Uterus (tissue), 4 donors: Measurements from ENCODE around the gene SUGP1. TPM values are rescaled to one million over a fixed set of nuclear protein-coding genes. Genes with fewer than 3 reads are reported as not detected.
A peak's percentile ranks its signal among the peaks of the same experiment; 100 is the strongest.

ENCODE experiments used
- DNase-seq, 2 donors: peaks; one replicate each; pipeline ENCODE4 v3.0.0-alpha.2; 2019 to 2020
- H3K27ac ChIP-seq, 2 donors: fragments of 200-600 bp; sonication (generic); 1 replicate in 1 of 2; 2 replicates in 1 of 2; pipeline ENCODE4 v1.5.1; 2016 to 2018
- H3K27me3 ChIP-seq, 2 donors: fragments of 200-600 bp; sonication (generic); one replicate each; pipeline ENCODE4 v1.5.1; 2018 to 2019; ENCODE audit warnings: control low read depth in 1 of 2
- H3K36me3 ChIP-seq, 2 donors: fragments of 200-600 bp; sonication (generic); one replicate each; pipeline ENCODE4 v1.5.1; 2019; ENCODE audit warnings: control low read depth in 1 of 2
- H3K4me1 ChIP-seq, 2 donors: fragments of 200-600 bp; sonication (generic); one replicate each; pipeline ENCODE4 v1.5.1; 2018 to 2019; ENCODE audit warnings: control low read depth in 1 of 2
- H3K4me3 ChIP-seq, 2 donors: fragments of 200-600 bp; sonication (generic); 1 replicate in 1 of 2; 2 replicates in 1 of 2; pipeline ENCODE4 v1.5.1; 2018 to 2019; ENCODE audit warnings: mild to moderate bottlenecking in 1 of 2
- H3K9me3 ChIP-seq, 2 donors: fragments of 200-600 bp; sonication (generic); one replicate each; pipeline ENCODE4 v1.5.1; 2019; ENCODE audit warnings: control low read depth in 1 of 2
- POLR2A ChIP-seq, 2 donors: fragments of 450-650 bp; IDR thresholded peaks; one replicate each; pipeline ENCODE4 v1.6.1; 2016; ENCODE audit warnings: antibody characterized with exemption in 2 of 2, mild to moderate bottlenecking in 1 of 2, moderate library complexity in 1 of 2
- intact Hi-C: fragments of 100-400 bp; cut with DNase I; formaldehyde crosslinking; loops from one replicate; pipeline ENCODE4 v1.15.1; 2023; ENCODE audit warnings: low total_unique reads
- total RNA-seq, 4 donors: library from RNA; depleted of rRNA in 3 of 4; stranded (reverse); fragments of >200 nt in 3 of 4; gene quantifications; one replicate each; pipeline versions ENCODE4 v1.1.0 to v1.2.4, GENCODE V29; 2014 to 2023
- TF ChIP-seq, protein P1 (sequence below), 4 experiments: fragments of 200-600 bp in 2 of 4; fragments of 450-650 bp in 2 of 4; sonication (generic) in 2 of 4; IDR thresholded peaks; one replicate each; pipeline ENCODE4 v1.5.1; 2016 to 2019; ENCODE audit warnings: antibody characterized with exemption in 4 of 4, mild to moderate bottlenecking in 2 of 4, moderate library complexity in 1 of 4
- donor health status: DM: yes; HTN: yes; CAD: no.

Gene SUGP1
- total RNA-seq, 4 donors from 2014 or later: 9.5 to 43.6 (median 14.0) TPM

DNA sequence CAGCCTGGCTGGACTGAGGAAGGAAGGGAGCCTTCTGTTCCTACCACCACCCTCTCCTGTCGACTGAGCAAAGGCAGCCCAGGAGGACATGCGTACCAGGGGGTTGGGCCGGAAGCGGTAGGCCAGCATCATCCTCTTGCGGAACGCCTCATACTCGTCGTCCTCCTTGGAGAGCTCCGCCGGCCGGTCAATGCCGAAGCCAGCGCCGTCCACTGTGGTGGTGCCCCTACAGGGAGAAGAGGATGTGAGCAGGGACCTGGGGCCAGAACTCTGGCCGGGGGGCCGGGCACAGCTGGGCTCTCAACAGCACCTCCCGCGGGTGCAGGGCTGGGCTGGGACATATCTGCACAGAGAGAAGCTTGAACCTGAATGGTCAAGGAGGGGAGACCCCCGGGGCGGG is 43.5 kb downstream of the SUGP1 start:
- H3K4me3 ChIP-seq: no peak overlapping the region
- peak overlapping the region in 1 of 2 donors; percentile 36 for H3K27ac ChIP-seq
- H3K9me3 ChIP-seq: no peaks in the 10 kb centered on the region
- no peak for DNase-seq
- H3K27me3 ChIP-seq: no peaks in the 10 kb centered on the region
- TF ChIP-seq, protein P1, sequence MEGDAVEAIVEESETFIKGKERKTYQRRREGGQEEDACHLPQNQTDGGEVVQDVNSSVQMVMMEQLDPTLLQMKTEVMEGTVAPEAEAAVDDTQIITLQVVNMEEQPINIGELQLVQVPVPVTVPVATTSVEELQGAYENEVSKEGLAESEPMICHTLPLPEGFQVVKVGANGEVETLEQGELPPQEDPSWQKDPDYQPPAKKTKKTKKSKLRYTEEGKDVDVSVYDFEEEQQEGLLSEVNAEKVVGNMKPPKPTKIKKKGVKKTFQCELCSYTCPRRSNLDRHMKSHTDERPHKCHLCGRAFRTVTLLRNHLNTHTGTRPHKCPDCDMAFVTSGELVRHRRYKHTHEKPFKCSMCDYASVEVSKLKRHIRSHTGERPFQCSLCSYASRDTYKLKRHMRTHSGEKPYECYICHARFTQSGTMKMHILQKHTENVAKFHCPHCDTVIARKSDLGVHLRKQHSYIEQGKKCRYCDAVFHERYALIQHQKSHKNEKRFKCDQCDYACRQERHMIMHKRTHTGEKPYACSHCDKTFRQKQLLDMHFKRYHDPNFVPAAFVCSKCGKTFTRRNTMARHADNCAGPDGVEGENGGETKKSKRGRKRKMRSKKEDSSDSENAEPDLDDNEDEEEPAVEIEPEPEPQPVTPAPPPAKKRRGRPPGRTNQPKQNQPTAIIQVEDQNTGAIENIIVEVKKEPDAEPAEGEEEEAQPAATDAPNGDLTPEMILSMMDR (IDR thresholded peaks at IDR 0.05): no peak
- TF ChIP-seq POLR2A (IDR thresholded peaks at IDR 0.05): no peak
- no peaks in the 10 kb centered on the region for H3K36me3 ChIP-seq
- H3K4me1 ChIP-seq: peaks cover 0 to 9% of the 10 kb centered on the region in 2 donors
- intact Hi-C loops: no loop called here

DNA sequence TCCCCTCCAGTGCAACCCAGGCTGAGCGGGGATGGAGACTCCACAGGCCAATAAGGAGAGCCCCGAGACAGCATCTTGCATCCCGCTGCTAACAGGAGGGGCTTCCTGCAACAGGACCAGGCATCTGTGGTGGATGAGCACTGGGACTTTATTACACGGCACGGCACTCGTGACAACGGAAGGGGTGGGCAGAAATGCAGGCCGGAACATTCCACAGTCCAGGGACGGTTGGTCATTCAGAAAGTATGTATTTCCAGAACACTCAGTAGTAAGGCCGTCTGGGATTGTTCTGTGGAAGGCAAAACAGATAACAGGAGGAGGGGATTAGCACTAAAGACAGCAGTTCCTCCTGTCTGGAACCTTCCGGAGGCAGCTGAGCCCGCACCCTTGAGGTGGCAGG is 43.9 kb downstream of the SUGP1 start:
- peaks cover 0 to 9% of the 10 kb centered on the region in 2 donors for H3K4me1 ChIP-seq
- no peak for TF ChIP-seq POLR2A (IDR thresholded peaks at IDR 0.05)
- TF ChIP-seq, protein P1 (IDR thresholded peaks at IDR 0.05): no peak
- H3K36me3 ChIP-seq: no peaks in the 10 kb centered on the region
- intact Hi-C loops: no loop called here
- no peaks in the 10 kb centered on the region for H3K27me3 ChIP-seq
- no peak overlapping the region for H3K4me3 ChIP-seq
- peak overlapping the region in 1 of 2 donors; percentile 36 for H3K27ac ChIP-seq
- H3K9me3 ChIP-seq: no peaks in the 10 kb centered on the region
- DNase-seq: no peak

GRCh38 chr19:19274716-19275565 is 45.4 kb downstream of the SUGP1 start:
- H3K4me3 ChIP-seq: no peak overlapping the region
- TF ChIP-seq POLR2A (IDR thresholded peaks at IDR 0.05): no peak
- TF ChIP-seq, protein P1 (IDR thresholded peaks at IDR 0.05): no peak
- intact Hi-C loops: no loop called here
- peaks cover 0 to 9% of the 10 kb centered on the region in 2 donors for H3K4me1 ChIP-seq
- H3K36me3 ChIP-seq: no peaks in the 10 kb centered on the region
- no peak overlapping the region for H3K27ac ChIP-seq
- DNase-seq: no peak
- H3K27me3 ChIP-seq: no peaks in the 10 kb centered on the region
- no peaks in the 10 kb centered on the region for H3K9me3 ChIP-seq

GRCh38 chr19:19274146-19274545 is 46.2 kb downstream of the SUGP1 start:
- no peaks in the 10 kb centered on the region for H3K36me3 ChIP-seq
- no peaks in the 10 kb centered on the region for H3K27me3 ChIP-seq
- no peak for TF ChIP-seq POLR2A (IDR thresholded peaks at IDR 0.05)
- TF ChIP-seq, protein P1 (IDR thresholded peaks at IDR 0.05): no peak
- intact Hi-C loops: no loop called here
- no peak overlapping the region for H3K4me3 ChIP-seq
- no peak for DNase-seq
- no peak overlapping the region for H3K27ac ChIP-seq
- H3K9me3 ChIP-seq: no peaks in the 10 kb centered on the region
- H3K4me1 ChIP-seq: peaks cover 0 to 9% of the 10 kb centered on the region in 2 donors

GRCh38 chr19:19271828-19272599 is 48.3 kb downstream of the SUGP1 start:
- peaks cover 0 to 9% of the 10 kb centered on the region in 2 donors for H3K4me1 ChIP-seq
- TF ChIP-seq POLR2A (IDR thresholded peaks at IDR 0.05): no peak
- TF ChIP-seq, protein P1 (IDR thresholded peaks at IDR 0.05): no peak
- H3K27ac ChIP-seq: no peak overlapping the region
- H3K36me3 ChIP-seq: no peaks in the 10 kb centered on the region
- no peak for DNase-seq
- intact Hi-C loops: no loop called here
- no peaks in the 10 kb centered on the region for H3K9me3 ChIP-seq
- no peak overlapping the region for H3K4me3 ChIP-seq
- no peaks in the 10 kb centered on the region for H3K27me3 ChIP-seq
